Measurements from ENCODE around the gene CETN1.

Gene CETN1

GRCh38 chr18:577643-578375 lies 2.4 kb upstream of the CETN1 start:
- DNase-seq, result no peak

GRCh38 chr18:579238-579637 lies 942 bp upstream of the CETN1 start:
- no peak for DNase-seq

GRCh38 chr18:581096-581495 lies 916 bp downstream of the CETN1 start:
- DNase-seq, result no peak

GRCh38 chr18:582465-582864 lies 2.3 kb downstream of the CETN1 start:
- no peak for DNase-seq

- DNase-seq, result no peak
These were observed 14.9 kb downstream of the CETN1 start for GRCh38 chr18:595068-595467.

GRCh38 chr18:595571-595970 lies 15.4 kb downstream of the CETN1 start:
- no peak for DNase-seq

- DNase-seq, result peak; percentile 74 to 90 (median 78)
These were observed 16.2 kb downstream of the CETN1 start for GRCh38 chr18:596288-596881.

- no peak for DNase-seq
These were observed 18.0 kb downstream of the CETN1 start for GRCh38 chr18:598124-598589.

GRCh38 chr18:600107-600506 lies 19.9 kb downstream of the CETN1 start:
- peak in 1 of 3 experiments; percentile 5 for DNase-seq

- DNase-seq, result no peak
These were observed 24.6 kb downstream of the CETN1 start for GRCh38 chr18:604771-605170.

GRCh38 chr18:607930-608329 lies 27.8 kb downstream of the CETN1 start:
- DNase-seq, result no peak

- no peak for DNase-seq
These were observed 30.2 kb downstream of the CETN1 start for GRCh38 chr18:610214-610928.

GRCh38 chr18:612156-612555 lies 32.0 kb downstream of the CETN1 start:
- DNase-seq, result no peak

- no peak for DNase-seq
These were observed 34.0 kb downstream of the CETN1 start for GRCh38 chr18:614193-614592.

GRCh38 chr18:615092-615521 lies 34.9 kb downstream of the CETN1 start:
- no peak for DNase-seq

GRCh38 chr18:615773-616172 lies 35.6 kb downstream of the CETN1 start:
- DNase-seq, result no peak

GRCh38 chr18:616380-616995 lies 36.3 kb downstream of the CETN1 start:
- peak in 2 of 3 experiments; percentile 25 to 65 for DNase-seq

GRCh38 chr18:617970-618504 lies 37.9 kb downstream of the CETN1 start:
- no peak for DNase-seq

GRCh38 chr18:618618-619017 lies 38.4 kb downstream of the CETN1 start:
- no peak for DNase-seq

GRCh38 chr18:621291-622043 lies 41.3 kb downstream of the CETN1 start:
- DNase-seq, result no peak

GRCh38 chr18:622289-622688 lies 42.1 kb downstream of the CETN1 start:
- DNase-seq, result no peak

Measured in NCI-H1417 (cell line).